Spleen (tissue), 11 donors: ENCODE measurements around the gene ISG20. TPM values are rescaled to one million over a fixed set of nuclear protein-coding genes. Genes with fewer than 3 reads are reported as not detected.

Experiments
- DNase-seq: peaks from one replicate; pipeline ENCODE4 v3.0.0-alpha.2; 2020
- H3K27ac ChIP-seq, 8 donors: fragments of 200-600 bp; sonication (generic) in 7 of 8; 1 replicate in 4 of 8; 2 replicates in 4 of 8; pipeline versions ENCODE4 v1.5.0 to v1.8.0; 2016 to 2021; ENCODE audit warnings: inconsistent platforms in 4 of 8, mild to moderate bottlenecking in 4 of 8, moderate library complexity in 1 of 8
- H3K27me3 ChIP-seq, 7 donors: fragments of 200-600 bp; sonication (generic) in 6 of 7; replicated peaks in 1 of 7; 1 replicate in 4 of 7; 2 replicates in 3 of 7; pipeline versions ENCODE4 v1.5.0 to v1.8.0; 2016 to 2021; ENCODE audit warnings: inconsistent platforms in 3 of 7, mild to moderate bottlenecking in 1 of 7
- H3K36me3 ChIP-seq, 6 donors: fragments of 200-600 bp; sonication (generic) in 5 of 6; 1 replicate in 4 of 6; 2 replicates in 2 of 6; pipeline versions ENCODE4 v1.5.0 to v1.8.0; 2016 to 2021; ENCODE audit warnings: inconsistent platforms in 2 of 6
- H3K4me1 ChIP-seq, 6 donors: fragments of 200-600 bp; sonication (generic) in 5 of 6; 1 replicate in 3 of 6; 2 replicates in 3 of 6; pipeline versions ENCODE4 v1.5.0 to v1.8.0; 2016 to 2021; ENCODE audit warnings: inconsistent platforms in 3 of 6
- H3K4me3 ChIP-seq, 8 donors: fragments of 200-600 bp; sonication (generic) in 7 of 8; 1 replicate in 4 of 8; 2 replicates in 4 of 8; pipeline versions ENCODE4 v1.5.0 to v1.8.0; 2016 to 2021; ENCODE audit warnings: inconsistent platforms in 4 of 8, mild to moderate bottlenecking in 4 of 8, moderate library complexity in 2 of 8
- H3K9me3 ChIP-seq, 8 donors: fragments of 200-600 bp; sonication (generic) in 7 of 8; 1 replicate in 4 of 8; 2 replicates in 4 of 8; pipeline versions ENCODE4 v1.5.0 to v1.8.0; 2016 to 2021; ENCODE audit warnings: inconsistent platforms in 4 of 8
- POLR2A ChIP-seq, 3 donors: fragments of 450-650 bp; IDR thresholded peaks; one replicate each; pipeline ENCODE4 v1.5.1; 2017; ENCODE audit warnings: antibody characterized with exemption in 3 of 3, mild to moderate bottlenecking in 1 of 3
- POLR2AphosphoS5 ChIP-seq, 3 donors: sonication (generic); formaldehyde crosslinking; IDR thresholded peaks; one replicate each; pipeline ENCODE4 v1.5.1; 2017; ENCODE audit warnings: antibody characterized with exemption in 3 of 3
- WGBS, 5 donors: extraction: QIAGEN DNeasy Blood & Tissue Kit in 3 of 5; methylation state at CpG; one replicate each; pipeline versions ENCODE4 v1.1.5 to v1.1.7; 2013 to 2018; 5-methylcytosine and 5-hydroxymethylcytosine counted together
- intact Hi-C: fragments of 100-400 bp; cut with DNase I; formaldehyde crosslinking; loops from one replicate; pipeline ENCODE4 v1.15.0; 2023; ENCODE audit warnings: low total_unique reads
- polyA plus RNA-seq, 3 donors: library from polyadenylated mRNA; stranded (reverse); fragments of 200-250 nt; gene quantifications; one replicate each; pipeline ENCODE4 v1.2.1, GENCODE V29; 2013
- total RNA-seq, 7 donors: library from RNA; depleted of rRNA in 3 of 7; stranded (reverse); fragments of >200 nt in 3 of 7; fragmentation: NEBNext Ultra II Directional in 4 of 7; extraction: Animal tissue kit (Norgen Biotek cat#: 25700) in 4 of 7; gene quantifications; one replicate each; pipeline versions ENCODE4 v1.1.0 to v1.2.1, GENCODE V29; 2016 to 2021
- TF ChIP-seq, protein P1 (sequence below), 11 experiments: fragments of 200-600 bp in 7 of 11; fragments of 450-650 bp in 4 of 11; sonication (generic) in 4 of 11; IDR thresholded peaks in 8 of 11; conservative IDR thresholded peaks in 3 of 11; 1 replicate in 7 of 11; 2 replicates in 4 of 11; pipeline versions ENCODE4 v1.4.0 to v1.8.0; 2016 to 2021; ENCODE audit warnings: antibody characterized with exemption in 11 of 11, inconsistent platforms in 4 of 11, mild to moderate bottlenecking in 1 of 11
- donor health status: healthy with polysubstance abuse.
- donor health status: DM: no; HTN: no; CAD: no; lungs with moderate emphysema.
- donor health status: DM: no; HTN: no; CAD: no.
- donor health status: Bipolar disorder and iron deficiency.
- donor health status: healthy.
- donor health status: DM: no; HTN: no; CAD: no.
- donor health status: DM: yes; HTN: yes; CAD: no.

Gene ISG20
- total and polyA plus RNA-seq, 10 donors = 70.5 to 365 (median 142) TPM

GRCh38 chr15:88647351-88648105 is 8.7 kb downstream of the ISG20 start:
- TF ChIP-seq, protein P1, sequence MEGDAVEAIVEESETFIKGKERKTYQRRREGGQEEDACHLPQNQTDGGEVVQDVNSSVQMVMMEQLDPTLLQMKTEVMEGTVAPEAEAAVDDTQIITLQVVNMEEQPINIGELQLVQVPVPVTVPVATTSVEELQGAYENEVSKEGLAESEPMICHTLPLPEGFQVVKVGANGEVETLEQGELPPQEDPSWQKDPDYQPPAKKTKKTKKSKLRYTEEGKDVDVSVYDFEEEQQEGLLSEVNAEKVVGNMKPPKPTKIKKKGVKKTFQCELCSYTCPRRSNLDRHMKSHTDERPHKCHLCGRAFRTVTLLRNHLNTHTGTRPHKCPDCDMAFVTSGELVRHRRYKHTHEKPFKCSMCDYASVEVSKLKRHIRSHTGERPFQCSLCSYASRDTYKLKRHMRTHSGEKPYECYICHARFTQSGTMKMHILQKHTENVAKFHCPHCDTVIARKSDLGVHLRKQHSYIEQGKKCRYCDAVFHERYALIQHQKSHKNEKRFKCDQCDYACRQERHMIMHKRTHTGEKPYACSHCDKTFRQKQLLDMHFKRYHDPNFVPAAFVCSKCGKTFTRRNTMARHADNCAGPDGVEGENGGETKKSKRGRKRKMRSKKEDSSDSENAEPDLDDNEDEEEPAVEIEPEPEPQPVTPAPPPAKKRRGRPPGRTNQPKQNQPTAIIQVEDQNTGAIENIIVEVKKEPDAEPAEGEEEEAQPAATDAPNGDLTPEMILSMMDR (IDR thresholded peaks at IDR 0.05 in 8 of 11, conservative IDR thresholded peaks at IDR 0.05 in 3 of 11) = no peak
- TF ChIP-seq POLR2A (IDR thresholded peaks at IDR 0.05) (no peak), POLR2AphosphoS5 (IDR thresholded peaks at IDR 0.05) (peak in 2 of 3 donors; percentile 43 to 50)
- Histone ChIP-seq H3K27ac (peak overlapping the region; percentile 17 to 93 (median 72)), H3K4me1 (peaks cover 32 to 97% (median 84%) of the 10 kb centered on the region in 6 donors), H3K27me3 (no peaks in the 10 kb centered on the region), H3K36me3 (peaks cover 0 to 96% (median 8%) of the 10 kb centered on the region in 6 donors), H3K9me3 (no peaks in the 10 kb centered on the region), H3K4me3 (no peak overlapping the region)
- 67 to 75% (median 71%) methylated on average over 11 of the region's 11 CpGs for WGBS, 5 donors
- DNase-seq = peak; percentile 79
- intact Hi-C loops = no loop called here

DNA sequence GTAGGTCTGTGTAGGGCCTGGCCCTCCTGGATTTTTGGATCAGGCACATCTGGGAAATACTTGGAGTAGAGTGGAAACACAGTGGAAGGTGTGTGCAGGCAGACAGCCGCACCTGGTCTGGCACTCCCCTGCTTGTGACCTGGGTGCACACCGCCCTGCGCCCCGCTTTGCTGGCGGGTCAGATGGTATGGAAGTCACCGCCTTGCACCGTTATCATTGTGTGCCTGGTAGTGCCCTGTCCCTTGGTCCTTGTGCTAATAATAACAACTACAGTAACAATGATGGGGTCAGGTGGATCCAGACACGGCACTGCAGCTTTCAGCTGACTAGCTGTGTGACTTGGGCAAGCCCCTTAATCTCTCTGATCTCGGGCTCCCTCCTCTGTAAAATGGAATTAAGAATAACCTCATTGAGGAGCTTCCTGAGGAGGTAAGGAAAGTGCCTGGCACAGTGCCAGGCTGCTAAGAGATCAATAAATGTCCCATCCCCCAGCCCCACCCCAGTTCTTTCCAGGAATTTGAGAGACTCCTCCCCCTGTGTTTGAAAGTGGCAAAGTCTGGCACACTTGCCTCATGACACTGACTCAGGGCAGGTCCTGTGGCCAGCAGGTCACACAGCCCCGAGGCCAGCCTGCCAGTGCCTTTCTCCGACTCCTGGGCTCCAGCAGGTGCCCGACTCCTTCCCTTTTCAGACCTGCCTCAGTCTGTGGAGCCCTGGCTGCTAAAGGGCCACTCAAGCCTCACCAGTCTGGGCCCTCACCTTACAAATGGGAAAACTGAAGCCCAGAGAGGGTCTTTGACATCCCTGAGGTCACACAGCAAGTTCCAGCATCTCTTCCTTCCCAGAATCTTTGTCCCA is 9.8 kb downstream of the ISG20 start:
- H3K27me3 ChIP-seq = no peaks in the 10 kb centered on the region
- peaks cover 35 to 97% (median 85%) of the 10 kb centered on the region in 6 donors for H3K4me1 ChIP-seq
- H3K9me3 ChIP-seq = no peaks in the 10 kb centered on the region
- DNase-seq = peak; percentile 78
- TF ChIP-seq, protein P1 (IDR thresholded peaks at IDR 0.05 in 8 of 11, conservative IDR thresholded peaks at IDR 0.05 in 3 of 11) = no peak
- TF ChIP-seq POLR2AphosphoS5 (IDR thresholded peaks at IDR 0.05) = peak in 2 of 3 donors; percentile 26 to 35
- intact Hi-C loops = no loop called here
- peaks cover 0 to 96% (median 8%) of the 10 kb centered on the region in 6 donors for H3K36me3 ChIP-seq
- H3K4me3 ChIP-seq = no peak overlapping the region
- H3K27ac ChIP-seq = peak overlapping the region; percentile 52 to 93 (median 72)
- 83 to 86% (median 84%) methylated on average over 12 of the region's 12 CpGs for WGBS, 5 donors

GRCh38 chr15:88649286-88649733 is 10.5 kb downstream of the ISG20 start:
- H3K27ac ChIP-seq = peak overlapping the region; percentile 52 to 93 (median 72)
- intact Hi-C loops = no loop called here
- TF ChIP-seq POLR2A (IDR thresholded peaks at IDR 0.05) = no peak
- TF ChIP-seq POLR2AphosphoS5 (IDR thresholded peaks at IDR 0.05) = peak; percentile 72 to 82 (median 77)
- peak overlapping the region in 1 of 8 donors; percentile 15 for H3K4me3 ChIP-seq
- no peaks in the 10 kb centered on the region for H3K27me3 ChIP-seq
- peak; percentile 91 for DNase-seq
- WGBS, 5 donors = 28 to 50% (median 34%) methylated on average over 12 of the region's 12 CpGs
- peaks cover 35 to 97% (median 85%) of the 10 kb centered on the region in 6 donors for H3K4me1 ChIP-seq
- H3K36me3 ChIP-seq = peaks cover 0 to 96% (median 5%) of the 10 kb centered on the region in 6 donors
- H3K9me3 ChIP-seq = no peaks in the 10 kb centered on the region

- Histone ChIP-seq H3K27me3 (no peaks in the 10 kb centered on the region), H3K9me3 (no peaks in the 10 kb centered on the region), H3K4me1 (peaks cover 35 to 97% (median 82%) of the 10 kb centered on the region in 6 donors), H3K4me3 (peak overlapping the region in 1 of 8 donors; percentile 15), H3K36me3 (peaks cover 0 to 96% (median 5%) of the 10 kb centered on the region in 6 donors), H3K27ac (peak overlapping the region; percentile 52 to 93 (median 72))
- intact Hi-C loops = no loop called here
- DNase-seq = no peak
- TF ChIP-seq POLR2AphosphoS5 (IDR thresholded peaks at IDR 0.05) = no peak
- TF ChIP-seq, protein P1 (IDR thresholded peaks at IDR 0.05 in 8 of 11, conservative IDR thresholded peaks at IDR 0.05 in 3 of 11) = no peak
- no peak for TF ChIP-seq POLR2A (IDR thresholded peaks at IDR 0.05)
- WGBS, 5 donors = 82 to 89% (median 84%) methylated on average over 23 of the region's 23 CpGs
These were observed 11.1 kb downstream of the ISG20 start for GRCh38 chr15:88649753-88650551.
